Mesothelial cell of epicardium (in vitro differentiated cells): ENCODE results near the gene TMEM255A. TPM values are rescaled to one million over a fixed set of nuclear protein-coding genes. Genes with fewer than 3 reads are reported as not detected.
A peak's percentile ranks its signal among the peaks of the same experiment; 100 is the strongest.

ENCODE experiments used
- DNase-seq, 2 experiments: peaks; one replicate each; pipeline ENCODE4 v3.0.0; 2021; ENCODE audit warnings: low spot score in 2 of 2; ENCODE audit not compliant: unreplicated experiment in 2 of 2
- H3K27ac Mint-ChIP-seq: 2 replicates; pipeline ENCODE4 v1.8.0; 2021; ENCODE audit warnings: mixed read lengths
- H3K27me3 Mint-ChIP-seq: 2 replicates; pipeline ENCODE4 v1.8.0; 2021; ENCODE audit warnings: low read depth, mixed read lengths
- H3K36me3 Mint-ChIP-seq: 2 replicates; pipeline ENCODE4 v1.8.0; 2021; ENCODE audit warnings: mixed read lengths
- H3K4me1 Mint-ChIP-seq: 2 replicates; pipeline ENCODE4 v1.8.0; 2021; ENCODE audit warnings: mixed read lengths
- H3K4me3 Mint-ChIP-seq: 2 replicates; pipeline ENCODE4 v1.8.0; 2021; ENCODE audit warnings: mild to moderate bottlenecking, moderate library complexity, mixed read lengths
- H3K9me3 Mint-ChIP-seq: 2 replicates; pipeline ENCODE4 v1.8.0; 2021; ENCODE audit warnings: mixed read lengths
- total RNA-seq: library from RNA; stranded (reverse); gene quantifications from 3 replicates; pipeline ENCODE4 v1.2.1, GENCODE V29; 2021
- TF ChIP-seq, protein P1 (sequence below): fragments of 200-600 bp; sonication (generic); IDR thresholded peaks from one replicate; pipeline ENCODE4 v1.5.0; 2021; ENCODE audit warnings: antibody characterized with exemption; ENCODE audit not compliant: unreplicated experiment

TMEM255A gene
- total RNA-seq, 1 donor from 2014 or later, result 1.3 TPM

DNA sequence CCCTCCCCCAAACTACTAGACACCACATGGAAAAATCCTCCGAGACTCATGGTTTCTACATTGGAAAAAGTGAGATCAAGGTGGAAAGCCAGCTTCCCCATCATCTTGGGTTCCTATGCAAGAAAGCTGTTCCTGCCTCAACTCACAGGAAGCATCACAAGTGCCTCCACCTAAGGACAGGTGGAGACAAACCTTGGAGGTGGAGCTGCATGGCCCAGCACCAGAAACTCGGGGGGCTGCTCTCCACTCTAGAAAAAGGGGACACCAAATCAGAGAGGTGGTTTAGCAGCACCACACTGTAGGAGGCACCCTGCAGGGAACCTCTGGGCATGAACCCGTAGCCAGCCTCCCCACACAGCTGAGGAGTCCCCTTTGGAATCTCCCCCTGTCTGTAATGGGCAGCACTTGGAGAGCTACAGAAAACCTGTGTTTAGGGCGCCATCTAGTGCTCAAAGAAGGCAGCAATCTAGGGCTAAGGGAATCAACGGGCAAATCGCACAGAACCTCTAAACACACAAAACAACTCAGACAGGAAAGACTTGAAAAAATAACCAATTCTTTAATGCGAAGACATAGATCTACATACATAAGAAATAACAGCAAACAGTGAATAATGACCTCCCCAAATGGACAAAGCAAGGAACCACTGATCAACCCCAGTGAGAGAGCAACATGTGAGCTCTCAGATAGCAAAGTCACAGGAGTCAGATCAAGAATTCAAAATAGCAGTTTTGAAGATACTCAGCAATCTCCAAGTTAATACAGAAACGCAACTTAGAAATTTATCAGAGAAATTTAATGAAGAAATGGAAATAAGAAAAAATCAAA lies 97.6 kb downstream of the TMEM255A start:
- no peaks in the 10 kb centered on the region for H3K27me3 Mint-ChIP-seq
- peaks cover 29% of the 10 kb centered on the region for H3K9me3 Mint-ChIP-seq
- H3K36me3 Mint-ChIP-seq, result peaks cover 2% of the 10 kb centered on the region
- TF ChIP-seq, protein P1, sequence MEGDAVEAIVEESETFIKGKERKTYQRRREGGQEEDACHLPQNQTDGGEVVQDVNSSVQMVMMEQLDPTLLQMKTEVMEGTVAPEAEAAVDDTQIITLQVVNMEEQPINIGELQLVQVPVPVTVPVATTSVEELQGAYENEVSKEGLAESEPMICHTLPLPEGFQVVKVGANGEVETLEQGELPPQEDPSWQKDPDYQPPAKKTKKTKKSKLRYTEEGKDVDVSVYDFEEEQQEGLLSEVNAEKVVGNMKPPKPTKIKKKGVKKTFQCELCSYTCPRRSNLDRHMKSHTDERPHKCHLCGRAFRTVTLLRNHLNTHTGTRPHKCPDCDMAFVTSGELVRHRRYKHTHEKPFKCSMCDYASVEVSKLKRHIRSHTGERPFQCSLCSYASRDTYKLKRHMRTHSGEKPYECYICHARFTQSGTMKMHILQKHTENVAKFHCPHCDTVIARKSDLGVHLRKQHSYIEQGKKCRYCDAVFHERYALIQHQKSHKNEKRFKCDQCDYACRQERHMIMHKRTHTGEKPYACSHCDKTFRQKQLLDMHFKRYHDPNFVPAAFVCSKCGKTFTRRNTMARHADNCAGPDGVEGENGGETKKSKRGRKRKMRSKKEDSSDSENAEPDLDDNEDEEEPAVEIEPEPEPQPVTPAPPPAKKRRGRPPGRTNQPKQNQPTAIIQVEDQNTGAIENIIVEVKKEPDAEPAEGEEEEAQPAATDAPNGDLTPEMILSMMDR, result peak; percentile 40
- H3K27ac Mint-ChIP-seq, result no peak overlapping the region
- peak in 1 of 2 experiments; percentile 53 for DNase-seq
- no peak overlapping the region for H3K4me3 Mint-ChIP-seq
- no peaks in the 10 kb centered on the region for H3K4me1 Mint-ChIP-seq

Other genes with a start within 250 kb of the TMEM255A start
- not detected in 3 replicates for gene RHOXF2B, start 233.8 kb downstream of the TMEM255A start, total RNA-seq
- gene RHOXF1, start 195.5 kb downstream of the TMEM255A start, total RNA-seq, result 0.47 to 0.89 TPM (median 0.52 TPM) in 3 replicates
- gene RHOXF2, start 152.8 kb downstream of the TMEM255A start, total RNA-seq, result not detected in 3 replicates
- 20.3 to 21.5 TPM (median 20.6 TPM) in 3 replicates for gene ZBTB33, start 60.6 kb downstream of the TMEM255A start, total RNA-seq
- gene ATP1B4, start 50.6 kb upstream of the TMEM255A start, total RNA-seq, result not detected in 3 replicates
- gene LAMP2, start 157.8 kb upstream of the TMEM255A start, total RNA-seq, result 74.1 to 77.7 TPM (median 76.3 TPM) in 3 replicates
- 49.0 to 52.3 TPM (median 50.1 TPM) in 3 replicates for gene CUL4B, start 249.5 kb upstream of the TMEM255A start, total RNA-seq